SJCRH30 (cell line): ENCODE results near the gene FAM50B. TPM values are rescaled to one million over a fixed set of nuclear protein-coding genes. Genes with fewer than 3 reads are reported as not detected.

Experiments
- total RNA-seq: library from RNA; depleted of rRNA; stranded (reverse); fragments of >200 nt; shearing (Covaris generic); gene quantifications from 2 replicates; pipeline ENCODE4 v1.2.3, GENCODE V29; 2014; rRNA removed

FAM50B gene
- total RNA-seq, 1 experiment from 2014 or later = 1.1 TPM

Other genes starting within 250 kb of the FAM50B start
- gene PXDC1, start 97.7 kb upstream of the FAM50B start, total RNA-seq = 7.8 and 8.1 TPM in 2 replicates
- gene FAM217A, start 229.8 kb downstream of the FAM50B start, total RNA-seq = not detected in 2 replicates